HUES6 (cell line): ENCODE data around the gene RPL4.
A peak's percentile ranks its signal among the peaks of the same experiment; 100 is the strongest.
"Not testable (repeated sequence)": the region's sequence is repeated elsewhere in the genome, so short reads cannot be mapped to it uniquely, and the experiment has no call there.

Experiments used
- H3K27ac ChIP-seq: 2 replicates; pipeline ENCODE4 v1.7.0; 2013; ENCODE audit warnings: low read depth, mild to moderate bottlenecking, low read length, inconsistent platforms
- H3K27me3 ChIP-seq: 2 replicates; pipeline ENCODE4 v1.6.1; 2013; ENCODE audit warnings: low read length; ENCODE audit not compliant: control insufficient read depth, insufficient read depth
- H3K36me3 ChIP-seq: 2 replicates; pipeline ENCODE4 v1.6.1; 2013; ENCODE audit warnings: low read length; ENCODE audit not compliant: control insufficient read depth, insufficient read depth
- H3K4me1 ChIP-seq: 2 replicates; pipeline ENCODE4 v1.6.1; 2013; ENCODE audit warnings: low read length; ENCODE audit not compliant: control insufficient read depth, insufficient read depth
- H3K4me3 ChIP-seq: 2 replicates; pipeline ENCODE4 v1.5.1; 2013; ENCODE audit warnings: low read depth, low read length
- H3K9ac ChIP-seq: one replicate; pipeline ENCODE4 v1.6.1; 2013; ENCODE audit warnings: mild to moderate bottlenecking, low read length
- H3K9me3 ChIP-seq: 2 replicates; pipeline ENCODE4 v1.6.1; 2013; ENCODE audit warnings: low read depth, low read length; ENCODE audit not compliant: control insufficient read depth, insufficient read depth

Gene RPL4

DNA sequence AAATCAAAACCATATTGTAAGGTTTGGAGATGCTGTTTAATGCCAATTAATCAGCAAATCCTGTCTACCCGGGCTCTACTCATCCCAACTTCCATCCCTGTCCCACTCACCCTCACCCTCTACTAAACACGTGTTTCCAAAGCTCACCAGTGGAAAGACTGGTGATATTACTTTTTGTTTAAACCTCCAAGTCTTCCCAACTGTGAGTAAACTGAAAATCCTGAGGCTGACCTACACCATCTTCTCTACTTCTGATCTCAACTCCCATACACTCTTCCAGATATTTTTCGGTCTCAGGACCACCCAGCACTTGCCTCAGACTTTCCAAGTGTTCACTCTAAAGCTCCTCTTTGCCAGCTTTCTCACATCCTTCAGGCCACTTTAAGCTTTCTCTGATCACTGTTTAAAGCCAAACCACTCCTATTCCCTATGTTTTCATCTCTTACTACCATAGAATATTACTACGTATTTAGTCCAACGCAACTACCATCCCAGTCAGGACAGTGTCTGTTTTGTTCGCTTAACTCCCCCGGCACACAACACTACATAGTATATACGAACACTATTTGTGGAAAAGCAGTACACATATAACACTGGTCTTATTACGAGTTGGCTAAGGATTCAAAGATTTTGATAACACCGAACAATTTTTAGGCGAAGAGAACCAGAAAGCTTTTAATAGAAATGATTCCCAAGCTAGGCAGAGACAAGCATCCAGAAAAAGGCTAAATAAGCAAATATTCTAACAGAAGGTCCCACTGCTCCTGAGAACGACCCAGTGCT, 684 bp downstream of the RPL4 start:
- H3K36me3 ChIP-seq: peaks cover 56% of the 10 kb centered on the region
- peak overlapping the region; percentile 93 for H3K4me3 ChIP-seq
- H3K9me3 ChIP-seq: no peaks in the 10 kb centered on the region
- peaks cover 3% of the 10 kb centered on the region; the same call in 1 of the 2 replicates for H3K4me1 ChIP-seq
- peak overlapping the region; percentile 98 for H3K9ac ChIP-seq
- H3K27ac ChIP-seq: peak overlapping the region; percentile 98
- H3K27me3 ChIP-seq: no peaks in the 10 kb centered on the region

DNA sequence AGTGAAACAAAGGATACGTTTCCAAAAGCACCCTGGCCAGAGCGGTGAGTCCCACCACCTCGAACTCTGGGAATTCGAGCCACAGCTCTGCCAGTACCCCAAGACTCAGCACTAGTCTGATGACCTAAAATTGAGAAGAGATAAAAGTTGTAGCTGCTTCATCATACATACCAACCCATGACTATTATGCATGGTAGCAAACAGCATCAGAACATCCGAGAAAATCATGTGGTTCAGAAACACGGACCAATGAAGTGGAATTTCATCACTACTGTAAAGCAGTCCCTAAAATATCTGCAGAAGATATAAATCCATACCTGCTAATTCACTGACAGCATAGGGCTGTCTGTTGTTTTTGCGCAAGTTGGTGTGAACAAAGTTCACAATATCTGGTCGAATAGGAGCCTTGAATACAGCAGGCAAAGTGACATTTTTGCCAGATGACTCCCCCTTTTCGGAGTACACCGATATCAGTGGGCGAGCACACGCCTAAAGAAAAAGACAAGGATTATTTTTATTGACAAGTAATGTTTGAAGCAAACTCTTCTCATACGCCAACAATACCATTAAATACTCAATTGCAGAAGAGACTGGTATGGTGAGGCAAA, 1.5 kb downstream of the RPL4 start:
- Histone ChIP-seq H3K9ac (peak overlapping the region; percentile 98), H3K36me3 (peaks cover 64% of the 10 kb centered on the region), H3K27ac (peak overlapping the region; percentile 98), H3K4me3 (peak overlapping the region; percentile 93)
- H3K9me3 ChIP-seq, H3K27me3 ChIP-seq, H3K4me1 ChIP-seq: not testable (repeated sequence)

DNA sequence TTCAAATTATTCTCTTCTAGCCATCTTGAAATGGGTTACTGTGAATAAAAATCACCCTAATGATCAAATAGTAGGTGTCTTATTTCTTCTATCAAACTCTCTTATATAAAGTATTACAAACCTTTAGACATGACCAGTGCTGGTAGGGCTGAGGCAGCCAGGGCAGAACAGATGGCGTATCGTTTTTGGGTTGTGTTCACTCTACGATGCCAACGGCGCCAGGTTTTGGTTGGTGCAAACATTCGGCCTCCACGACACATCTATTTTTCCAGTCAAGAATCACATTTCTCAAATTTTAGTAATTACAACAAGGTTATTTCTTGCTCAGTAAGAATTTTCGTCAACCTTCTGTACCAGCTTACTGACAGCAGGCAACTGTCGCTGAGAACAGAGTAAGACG, 2.2 kb downstream of the RPL4 start:
- Histone ChIP-seq H3K9ac (peak overlapping the region; percentile 98), H3K4me3 (peak overlapping the region; percentile 93), H3K27me3 (no peaks in the 10 kb centered on the region), H3K9me3 (no peaks in the 10 kb centered on the region), H3K36me3 (peaks cover 69% of the 10 kb centered on the region), H3K4me1 (peaks cover 3% of the 10 kb centered on the region; the same call in 1 of the 2 replicates), H3K27ac (no peak overlapping the region)

- not testable (repeated sequence) for H3K9ac ChIP-seq, H3K27ac ChIP-seq, H3K9me3 ChIP-seq, H3K4me3 ChIP-seq, H3K27me3 ChIP-seq, H3K4me1 ChIP-seq
- peaks cover 82% of the 10 kb centered on the region for H3K36me3 ChIP-seq
Observed at GRCh38 chr15:66500346-66500745, 4.3 kb downstream of the RPL4 start.

DNA sequence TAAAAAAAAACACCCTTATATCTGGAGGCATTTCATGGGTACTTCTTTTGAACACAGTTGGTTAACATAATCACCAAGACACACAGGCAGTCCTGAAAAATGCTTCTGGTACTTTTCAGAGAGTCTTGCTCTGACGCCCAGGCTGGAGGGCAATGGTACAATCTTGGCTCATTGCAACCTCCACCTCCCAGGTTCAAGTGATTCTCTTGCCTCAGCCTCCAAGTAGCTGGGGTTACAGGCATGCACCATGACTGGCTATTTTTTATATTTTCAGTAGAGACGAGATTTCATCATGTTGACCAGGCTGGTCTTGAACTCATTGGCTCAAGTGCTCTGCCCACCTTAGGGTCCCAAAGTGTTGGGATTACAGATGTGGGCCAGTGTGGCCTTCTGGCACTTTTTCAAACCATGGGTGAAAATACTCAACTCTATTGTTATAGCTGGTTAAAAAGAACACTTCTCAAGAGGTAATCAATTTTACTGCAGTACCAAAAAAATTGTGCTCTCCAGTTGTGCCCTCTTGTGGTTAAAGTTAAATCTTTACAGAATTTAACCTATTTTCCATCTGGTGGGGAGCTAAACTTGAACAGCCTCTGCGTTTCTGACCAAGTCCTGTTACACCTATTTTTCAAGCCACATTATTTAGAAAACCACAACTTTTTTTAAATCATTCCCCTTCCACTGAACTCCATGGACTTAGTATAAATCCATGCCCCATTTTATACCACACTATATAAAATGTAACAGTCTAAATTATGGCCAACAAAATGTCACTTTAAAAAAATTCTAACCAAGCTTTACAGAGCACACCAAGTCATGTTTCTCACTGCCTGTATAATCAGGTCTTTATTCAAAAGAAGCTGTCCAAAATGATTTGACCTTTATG, 5.9 kb downstream of the RPL4 start:
- H3K27ac ChIP-seq: no peak overlapping the region
- H3K4me3 ChIP-seq: no peak overlapping the region
- no peak overlapping the region for H3K9ac ChIP-seq
- H3K27me3 ChIP-seq: no peaks in the 10 kb centered on the region
- H3K4me1 ChIP-seq: peaks cover 6% of the 10 kb centered on the region; the same call in 1 of the 2 replicates
- H3K9me3 ChIP-seq: no peaks in the 10 kb centered on the region
- H3K36me3 ChIP-seq: peaks cover 89% of the 10 kb centered on the region

GRCh38 chr15:66497502-66498455, 6.9 kb downstream of the RPL4 start, which contains the start of gene SNAPC5:
TSS of gene SNAPC5 (minus strand) at chr15:66497762. CDS start at chr15:66497731, 31 bp downstream.
- H3K9me3 ChIP-seq: no peaks in the 10 kb centered on the region
- H3K36me3 ChIP-seq: peaks cover 88% of the 10 kb centered on the region
- peak within 1 kb of the TSS; percentile 97 for H3K9ac ChIP-seq
- H3K27me3 ChIP-seq: no peaks in the 10 kb centered on the region
- peak within 1 kb of the TSS; percentile 95 for H3K27ac ChIP-seq
- peak within 1 kb of the TSS; percentile 88 for H3K4me3 ChIP-seq
- peaks cover 6% of the 10 kb centered on the region; the same call in 1 of the 2 replicates for H3K4me1 ChIP-seq

GRCh38 chr15:66496951-66497501, 7.6 kb downstream of the RPL4 start:
- Histone ChIP-seq H3K4me1 (peaks cover 4% of the 10 kb centered on the region; the same call in 1 of the 2 replicates), H3K9ac (peak overlapping the region; percentile 97), H3K4me3 (peak overlapping the region; percentile 88), H3K27ac (peak overlapping the region; percentile 95), H3K36me3 (peaks cover 88% of the 10 kb centered on the region), H3K9me3 (no peaks in the 10 kb centered on the region), H3K27me3 (no peaks in the 10 kb centered on the region)

DNA sequence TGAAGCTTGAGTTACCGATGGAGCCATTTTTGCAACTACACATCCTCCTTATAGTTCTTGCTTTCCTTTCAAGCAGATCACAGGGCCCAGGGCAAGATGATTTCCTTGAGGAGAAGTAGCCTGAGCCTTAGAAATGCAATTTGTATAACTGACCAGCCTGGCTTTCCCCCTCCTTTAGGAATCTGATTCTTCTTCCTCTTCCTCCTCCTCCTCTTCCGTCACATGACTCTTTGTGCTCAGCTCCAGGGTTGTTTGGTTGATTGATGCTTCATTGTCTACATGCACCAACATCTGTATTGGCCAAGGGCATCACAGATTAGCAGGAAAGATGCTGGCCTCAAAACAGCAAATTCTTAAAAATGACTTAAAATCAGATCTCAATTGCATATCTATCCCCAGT, 10.4 kb downstream of the RPL4 start:
- H3K36me3 ChIP-seq: peaks cover 88% of the 10 kb centered on the region
- no peaks in the 10 kb centered on the region for H3K27me3 ChIP-seq
- no peak overlapping the region for H3K27ac ChIP-seq
- H3K9ac ChIP-seq: no peak overlapping the region
- H3K4me3 ChIP-seq: no peak overlapping the region
- H3K9me3 ChIP-seq: no peaks in the 10 kb centered on the region
- peaks cover 4% of the 10 kb centered on the region; the same call in 1 of the 2 replicates for H3K4me1 ChIP-seq

GRCh38 chr15:66491846-66492245, 12.8 kb downstream of the RPL4 start:
- no peaks in the 10 kb centered on the region for H3K27me3 ChIP-seq
- H3K27ac ChIP-seq: no peak overlapping the region
- no peaks in the 10 kb centered on the region for H3K9me3 ChIP-seq
- peaks cover 2% of the 10 kb centered on the region; the same call in 1 of the 2 replicates for H3K4me1 ChIP-seq
- H3K9ac ChIP-seq: no peak overlapping the region
- peaks cover 91% of the 10 kb centered on the region for H3K36me3 ChIP-seq
- H3K4me3 ChIP-seq: no peak overlapping the region
